G401 (cell line): ENCODE results near the gene ZNF598. TPM values are rescaled to one million over a fixed set of nuclear protein-coding genes. Genes with fewer than 3 reads are reported as not detected.
"Not testable (repeated sequence)": the region's sequence is repeated elsewhere in the genome, so short reads cannot be mapped to it uniquely, and the experiment has no call there.

ENCODE experiments used
- DNase-seq: peaks from one replicate; pipeline ENCODE4 v3.0.0-alpha.2; 2015; ENCODE audit warnings: low spot score
- in situ Hi-C: cut with HindIII; loops from 2 replicates; pipeline ENCODE4 v1.10.0; 2016; ENCODE audit warnings: low sequenced_read_pairs, mixed read lengths
- total RNA-seq: library from RNA; depleted of rRNA; stranded (reverse); fragments of >200 nt; shearing (Covaris generic); gene quantifications from 2 replicates; pipeline ENCODE4 v1.2.3, GENCODE V29; 2014

ZNF598 gene
- total RNA-seq, 1 experiment from 2014 or later = 72.1 TPM

GRCh38 chr16:2042171-2042985 is 32.8 kb upstream of the ZNF598 start:
- DNase-seq = no peak
- in situ Hi-C loops = no loop called here

GRCh38 chr16:2040787-2041522 is 31.3 kb upstream of the ZNF598 start:
- peak; percentile 71 for DNase-seq
- in situ Hi-C loops = no loop called here

GRCh38 chr16:2040041-2040786 is 30.6 kb upstream of the ZNF598 start:
- DNase-seq = no peak
- in situ Hi-C loops = no loop called here

GRCh38 chr16:2039274-2040031 is 29.8 kb upstream of the ZNF598 start:
- no peak for DNase-seq
- in situ Hi-C loops = loop anchor here (5.0 kb wide), 1 partner anchor 123 kb away; no protein-coding TSS in a partner anchor

- in situ Hi-C loops = loop anchor here (5.0 kb wide), 1 partner anchor 124 kb away; no protein-coding TSS in a partner anchor
- no peak for DNase-seq
Measured at GRCh38 chr16:2038382-2039231, 29.0 kb upstream of the ZNF598 start.

GRCh38 chr16:2037647-2038381 is 28.2 kb upstream of the ZNF598 start:
- in situ Hi-C loops = loop anchor here (5.0 kb wide), 1 partner anchor 124 kb away; no protein-coding TSS in a partner anchor
- no peak for DNase-seq

GRCh38 chr16:2037115-2037514 is 27.5 kb upstream of the ZNF598 start:
- in situ Hi-C loops = loop anchor here (5.0 kb wide), 1 partner anchor 125 kb away; no protein-coding TSS in a partner anchor
- DNase-seq = no peak

GRCh38 chr16:2036200-2036966 is 26.8 kb upstream of the ZNF598 start:
- no peak for DNase-seq
- in situ Hi-C loops = loop anchor here (5.0 kb wide), 1 partner anchor 126 kb away; no protein-coding TSS in a partner anchor

- in situ Hi-C loops = loop anchor here (5.0 kb wide), 1 partner anchor 127 kb away; no protein-coding TSS in a partner anchor
Measured at GRCh38 chr16:2035431-2036199, 26.0 kb upstream of the ZNF598 start.

GRCh38 chr16:2034696-2035430 is 25.2 kb upstream of the ZNF598 start:
- in situ Hi-C loops = loop anchor here (5.0 kb wide), 1 partner anchor 127 kb away; no protein-coding TSS in a partner anchor
- DNase-seq = no peak

More at GRCh38 chr16:2035431-2036199, 26.0 kb upstream of the ZNF598 start:
- DNase-seq = no peak

- in situ Hi-C loops, DNase-seq: not testable (repeated sequence)
Measured at GRCh38 chr16:2033909-2034695, 24.5 kb upstream of the ZNF598 start.

- in situ Hi-C loops = no loop called here
- DNase-seq = peak; percentile 59
Measured at GRCh38 chr16:2033057-2033908, 23.7 kb upstream of the ZNF598 start.

- no peak for DNase-seq
- in situ Hi-C loops = no loop called here
Measured at GRCh38 chr16:2032285-2033056, 22.9 kb upstream of the ZNF598 start.
